AG20443 (cell line): ENCODE measurements around the gene TFAP2E.
"Not testable (repeated sequence)": the region's sequence is repeated elsewhere in the genome, so short reads cannot be mapped to it uniquely, and the experiment has no call there.

Experiments used
- DNase-seq: peaks from one replicate; pipeline ENCODE4 v3.0.0; 2012; ENCODE audit warnings: low spot score, mixed read lengths

TFAP2E gene

DNA sequence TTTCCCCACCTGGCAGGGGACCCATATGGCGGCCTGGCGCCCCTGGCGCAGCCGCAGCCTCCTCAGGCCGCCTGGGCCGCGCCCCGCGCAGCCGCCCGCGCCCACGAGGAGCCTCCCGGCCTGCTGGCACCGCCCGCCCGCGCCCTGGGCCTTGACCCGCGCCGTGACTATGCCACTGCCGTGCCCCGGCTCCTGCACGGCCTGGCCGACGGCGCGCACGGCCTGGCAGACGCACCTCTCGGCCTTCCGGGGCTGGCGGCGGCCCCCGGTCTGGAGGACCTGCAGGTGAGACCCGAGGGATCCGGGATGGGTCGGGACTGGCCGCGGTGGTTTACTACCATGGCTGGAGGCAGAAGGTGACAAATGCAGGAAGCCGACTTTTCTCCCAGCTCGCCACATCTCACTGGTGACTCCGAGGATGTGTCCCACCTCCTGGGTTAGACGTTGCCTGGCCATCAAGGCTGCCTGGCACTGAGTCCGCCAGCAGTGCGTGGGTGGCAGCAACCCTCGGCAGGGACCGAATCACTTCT lies 1.1 kb downstream of the TFAP2E start:
- no peak for DNase-seq

GRCh38 chr1:35574655-35575415 lies 1.7 kb downstream of the TFAP2E start:
- no peak for DNase-seq

- DNase-seq: no peak
These were observed 2.4 kb downstream of the TFAP2E start for GRCh38 chr1:35575416-35575958.

- no peak for DNase-seq
These were observed 3.1 kb downstream of the TFAP2E start for GRCh38 chr1:35576061-35576765.

GRCh38 chr1:35576766-35577070 lies 3.6 kb downstream of the TFAP2E start:
- DNase-seq: not testable (repeated sequence)

DNA sequence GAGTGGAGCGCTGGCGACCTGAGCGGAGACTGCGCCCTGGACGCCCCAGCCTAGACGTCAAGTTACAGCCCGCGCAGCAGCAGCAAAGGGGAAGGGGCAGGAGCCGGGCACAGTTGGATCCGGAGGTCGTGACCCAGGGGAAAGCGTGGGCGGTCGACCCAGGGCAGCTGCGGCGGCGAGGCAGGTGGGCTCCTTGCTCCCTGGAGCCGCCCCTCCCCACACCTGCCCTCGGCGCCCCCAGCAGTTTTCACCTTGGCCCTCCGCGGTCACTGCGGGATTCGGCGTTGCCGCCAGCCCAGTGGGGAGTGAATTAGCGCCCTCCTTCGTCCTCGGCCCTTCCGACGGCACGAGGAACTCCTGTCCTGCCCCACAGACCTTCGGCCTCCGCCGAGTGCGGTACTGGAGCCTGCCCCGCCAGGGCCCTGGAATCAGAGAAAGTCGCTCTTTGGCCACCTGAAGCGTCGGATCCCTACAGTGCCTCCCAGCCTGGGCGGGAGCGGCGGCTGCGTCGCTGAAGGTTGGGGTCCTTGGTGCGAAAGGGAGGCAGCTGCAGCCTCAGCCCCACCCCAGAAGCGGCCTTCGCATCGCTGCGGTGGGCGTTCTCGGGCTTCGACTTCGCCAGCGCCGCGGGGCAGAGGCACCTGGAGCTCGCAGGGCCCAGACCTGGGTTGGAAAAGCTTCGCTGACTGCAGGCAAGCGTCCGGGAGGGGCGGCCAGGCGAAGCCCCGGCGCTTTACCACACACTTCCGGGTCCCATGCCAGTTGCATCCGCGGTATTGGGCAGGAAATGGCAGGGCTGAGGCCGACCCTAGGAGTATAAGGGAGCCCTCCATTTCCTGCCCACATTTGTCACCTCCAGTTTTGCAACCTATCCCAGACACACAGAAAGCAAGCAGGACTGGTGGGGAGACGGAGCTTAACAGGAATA lies 4.2 kb downstream of the TFAP2E start:
- no peak for DNase-seq

GRCh38 chr1:35580949-35581388 lies 7.9 kb downstream of the TFAP2E start:
- DNase-seq: no peak

DNA sequence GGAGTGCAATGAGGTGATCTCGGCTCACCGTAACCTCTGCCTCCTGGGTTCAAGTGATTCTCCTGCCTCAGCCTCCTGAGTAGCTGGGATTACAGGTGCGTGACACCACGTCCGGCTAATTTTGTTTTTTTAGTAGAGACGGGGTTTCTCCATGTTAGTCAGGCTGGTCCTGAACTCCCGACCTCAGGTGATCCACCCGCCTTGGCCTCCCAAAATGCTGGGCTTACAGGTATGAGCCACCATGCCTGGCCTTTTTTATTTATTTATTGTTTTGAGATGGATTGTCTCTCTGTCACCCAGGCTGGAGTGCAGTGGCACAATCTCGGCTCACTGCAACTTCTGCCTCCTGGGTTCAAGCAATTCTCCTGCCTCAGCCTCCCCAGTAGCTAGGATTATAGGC lies 8.5 kb downstream of the TFAP2E start:
- not testable (repeated sequence) for DNase-seq

GRCh38 chr1:35585281-35585680 lies 12.2 kb downstream of the TFAP2E start:
- DNase-seq: no peak

DNA sequence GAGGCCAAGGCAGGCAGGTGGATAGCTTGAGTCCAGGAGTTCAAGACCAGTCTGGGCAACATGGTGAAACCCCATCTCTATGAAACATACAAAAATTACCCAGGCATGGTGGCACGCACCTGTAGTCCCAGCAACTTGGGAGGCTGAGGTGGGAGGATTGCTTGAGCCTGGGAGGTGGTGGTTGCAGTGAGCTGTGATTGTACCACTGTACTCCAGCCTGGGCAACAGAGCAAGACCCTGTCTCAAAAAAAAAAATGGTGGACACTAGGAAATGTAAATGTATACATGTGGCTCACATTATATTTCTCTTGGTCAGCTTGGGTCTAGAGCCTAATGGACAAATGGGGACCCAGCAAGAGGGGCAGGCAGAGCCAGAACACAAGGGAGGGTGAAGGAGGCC lies 12.7 kb downstream of the TFAP2E start:
- not testable (repeated sequence) for DNase-seq

DNA sequence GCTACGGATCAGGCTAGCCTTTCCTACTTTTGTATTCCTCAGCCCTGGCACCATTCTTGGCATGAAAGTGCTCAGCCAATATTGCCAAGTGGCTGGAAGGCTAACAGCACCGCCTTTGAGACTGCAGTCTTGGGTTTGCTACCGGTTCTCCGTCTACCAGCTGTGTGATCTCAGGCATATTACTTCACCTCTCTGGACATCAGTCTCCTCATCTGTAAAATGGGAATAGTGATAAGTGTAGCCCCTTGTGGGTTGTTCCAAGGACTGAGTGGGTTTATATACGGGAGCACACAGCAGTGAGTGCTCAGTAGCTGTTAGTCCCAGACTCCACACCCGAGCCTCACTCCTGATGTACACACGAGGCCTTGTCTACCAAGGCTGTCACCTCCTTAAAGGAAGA lies 13.7 kb downstream of the TFAP2E start:
- no peak for DNase-seq

DNA sequence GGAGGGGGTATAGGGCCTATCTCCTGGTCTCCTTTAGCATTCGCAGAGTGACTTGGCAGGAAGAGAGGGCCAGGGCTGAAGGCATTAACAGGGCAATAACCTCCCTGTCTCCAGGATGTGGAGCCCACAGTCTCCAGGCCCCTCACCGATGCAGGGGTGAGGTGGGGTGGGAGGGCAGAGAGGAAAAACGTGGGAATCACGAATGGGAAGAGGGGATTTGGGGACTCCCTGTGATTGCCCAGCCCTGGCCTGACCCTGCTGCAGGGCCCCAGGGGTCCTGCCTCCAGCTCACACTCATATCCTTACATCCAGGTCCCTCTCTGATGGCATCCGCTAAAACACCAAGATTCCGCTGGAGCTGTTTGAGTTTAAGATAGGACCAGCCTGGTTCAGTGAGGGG lies 14.6 kb downstream of the TFAP2E start:
- DNase-seq: no peak

GRCh38 chr1:35588197-35588910 lies 15.2 kb downstream of the TFAP2E start:
- no peak for DNase-seq

- no peak for DNase-seq
These were observed 16.7 kb downstream of the TFAP2E start for GRCh38 chr1:35589516-35590427.

DNA sequence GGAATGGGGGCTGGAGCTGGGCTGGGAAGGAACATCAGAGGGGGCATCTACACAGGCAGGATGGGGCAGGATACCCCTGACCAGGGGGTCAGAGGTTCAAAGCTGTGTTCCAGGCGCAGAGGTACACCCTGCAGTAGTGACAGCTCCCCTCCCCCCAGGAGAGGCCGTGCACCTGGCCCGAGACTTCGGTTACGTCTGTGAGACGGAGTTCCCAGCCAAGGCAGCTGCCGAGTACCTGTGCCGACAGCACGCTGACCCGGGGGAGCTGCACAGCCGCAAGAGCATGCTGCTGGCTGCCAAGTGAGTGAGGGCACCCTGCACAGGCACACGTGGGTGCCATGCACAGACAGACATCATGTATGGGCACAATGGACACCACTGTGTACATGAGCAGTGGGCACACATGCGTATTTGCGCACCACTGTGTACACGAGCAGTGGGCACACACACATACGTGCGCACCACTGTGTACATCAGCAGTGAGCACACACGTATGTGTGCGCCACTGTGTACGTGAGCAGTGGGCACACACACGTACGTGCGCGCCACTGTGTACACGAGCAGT lies 17.4 kb downstream of the TFAP2E start:
- DNase-seq: no peak

DNA sequence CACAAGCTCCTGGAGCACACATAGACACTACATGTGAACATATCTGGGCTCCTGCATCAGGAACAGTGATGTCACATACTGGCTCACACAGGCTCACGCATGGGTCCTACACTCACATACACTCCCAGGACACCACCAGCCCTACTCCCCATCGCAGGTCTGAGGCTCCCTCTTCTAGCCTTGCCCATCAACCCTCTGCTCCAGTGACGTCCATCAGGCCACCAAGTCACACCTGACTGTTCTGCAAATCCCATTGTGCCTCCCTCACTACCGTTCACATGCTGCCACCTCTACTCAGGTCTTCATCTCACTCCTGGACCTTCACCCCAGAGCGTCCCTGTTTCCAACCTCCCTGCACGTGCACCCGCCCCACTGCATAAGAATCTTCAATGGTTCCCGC lies 18.1 kb downstream of the TFAP2E start:
- no peak for DNase-seq

GRCh38 chr1:35592991-35593769 lies 20.1 kb downstream of the TFAP2E start:
- no peak for DNase-seq

DNA sequence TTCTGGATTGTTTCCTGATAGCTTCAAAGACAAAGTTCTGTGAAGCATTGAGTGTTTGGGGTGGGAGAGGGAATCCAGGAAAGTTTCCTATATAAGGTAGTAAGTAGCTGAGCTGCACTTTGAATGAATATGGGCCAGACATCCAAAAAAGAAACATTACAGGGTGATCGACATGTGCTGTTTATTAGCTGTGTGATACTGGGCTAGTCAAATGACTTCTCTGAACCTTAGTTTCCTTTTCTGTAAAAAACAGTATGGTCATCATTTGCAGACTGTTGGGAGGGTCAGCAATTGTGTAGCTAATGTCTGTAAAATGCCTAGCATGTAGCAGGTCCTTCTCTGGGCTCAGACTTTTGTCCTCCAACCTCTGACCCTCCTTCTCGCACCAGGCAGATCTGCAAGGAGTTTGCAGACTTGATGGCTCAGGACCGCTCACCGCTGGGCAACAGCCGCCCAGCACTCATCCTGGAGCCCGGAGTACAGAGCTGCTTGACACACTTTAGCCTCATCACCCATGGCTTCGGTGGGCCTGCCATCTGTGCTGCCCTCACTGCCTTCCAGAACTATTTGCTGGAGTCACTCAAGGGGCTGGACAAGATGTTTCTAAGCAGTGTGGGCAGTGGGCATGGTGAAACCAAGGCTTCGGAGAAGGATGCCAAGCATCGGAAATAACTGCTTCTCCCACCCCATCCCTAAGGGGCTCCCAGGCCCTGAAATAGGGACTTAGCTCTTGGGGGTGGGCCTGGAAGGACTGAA lies 21.1 kb downstream of the TFAP2E start:
- DNase-seq: no peak
